LNCAP (cell line): ENCODE measurements around the gene CAMTA1.

Source experiments
- CTCF ChIP-seq: fragments of 450-650 bp; IDR thresholded peaks from 2 replicates; pipeline ENCODE4 v1.5.1; 2017; ENCODE audit warnings: mild to moderate bottlenecking

The CAMTA1 gene

DNA sequence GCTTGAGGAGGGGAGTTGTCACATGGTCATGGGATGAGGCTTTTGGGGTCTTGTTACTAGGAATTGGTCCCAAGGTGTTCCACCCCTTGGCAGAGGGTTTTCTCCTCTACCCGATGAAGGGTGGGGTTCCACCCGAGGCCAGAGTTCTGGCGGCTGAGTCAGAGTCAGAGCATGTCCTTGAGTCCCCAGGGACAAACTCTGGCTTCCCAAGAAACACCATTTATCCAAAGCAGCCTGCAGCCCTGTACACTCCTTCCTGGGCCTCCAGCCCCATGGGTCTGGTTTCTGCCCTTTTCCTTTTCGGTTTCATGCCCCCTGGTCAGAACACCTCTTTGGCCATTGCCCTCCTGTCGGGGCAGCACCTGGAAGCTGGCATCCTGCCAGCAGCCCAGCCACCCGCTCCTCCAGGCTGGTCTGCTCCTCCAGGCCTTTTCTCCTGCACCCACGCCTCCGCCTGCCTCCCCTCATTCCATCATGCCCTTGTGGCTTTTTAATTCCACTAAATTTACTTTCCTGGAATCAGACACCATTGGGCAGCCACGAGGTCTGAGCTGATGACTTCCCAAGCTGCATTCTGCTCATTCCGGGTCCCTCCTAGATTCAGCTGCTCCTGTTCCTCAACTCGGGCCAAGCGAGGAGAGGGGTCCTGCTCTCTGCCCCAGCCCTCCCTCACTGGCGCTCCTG lies 684.1 kb downstream of the CAMTA1 start:
- no peak for TF ChIP-seq CTCF

- no peak for TF ChIP-seq CTCF
Measured at GRCh38 chr1:7470904-7471638, 685.8 kb downstream of the CAMTA1 start.

- TF ChIP-seq CTCF = no peak
Measured at GRCh38 chr1:7471836-7472235, 686.6 kb downstream of the CAMTA1 start.

DNA sequence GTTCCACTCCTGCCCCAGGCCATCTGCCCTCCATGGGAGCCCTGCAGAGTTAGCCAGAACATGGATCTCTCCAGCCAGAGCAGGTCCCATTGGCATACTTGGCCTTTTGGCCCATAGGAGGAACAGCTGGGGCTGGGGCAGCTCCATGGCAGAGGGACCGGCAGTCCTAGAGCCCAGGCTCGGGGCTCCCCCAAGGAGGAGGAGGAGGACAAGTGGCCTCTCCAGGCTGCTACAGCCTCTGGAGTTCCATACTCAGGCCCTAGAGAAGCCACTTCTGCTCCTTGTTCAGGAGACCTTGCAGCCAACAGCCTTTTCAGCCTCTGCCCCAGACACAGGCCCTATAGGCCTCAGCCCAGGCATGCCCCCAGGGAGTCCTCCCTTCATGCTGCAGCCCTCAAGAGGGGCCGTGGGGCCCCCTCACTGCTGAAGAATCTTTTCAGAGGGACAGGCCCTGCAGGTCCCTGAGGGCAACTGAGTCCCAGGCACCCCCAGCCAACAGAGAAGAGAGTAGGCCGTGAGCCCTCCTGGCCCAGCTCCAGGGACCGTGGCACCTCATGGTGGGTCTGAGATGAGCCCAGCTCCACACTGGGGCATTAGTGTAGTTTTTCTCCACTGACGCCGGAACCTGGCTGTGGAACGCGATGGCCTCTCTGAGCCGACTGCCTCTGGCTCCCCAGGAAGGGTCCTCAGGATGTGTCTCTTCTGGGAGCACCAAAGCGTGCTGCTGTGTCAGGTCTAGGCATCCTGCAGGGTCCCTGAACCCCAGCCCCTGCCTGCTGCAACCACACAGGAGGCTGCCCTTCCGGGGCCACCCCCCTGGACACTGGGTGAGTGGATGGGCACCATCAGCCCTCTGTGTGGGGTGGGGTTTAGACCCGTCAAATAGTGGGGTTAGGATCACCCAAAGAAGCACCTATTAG lies 688.2 kb downstream of the CAMTA1 start:
- no peak for TF ChIP-seq CTCF

- TF ChIP-seq CTCF = no peak
Measured at GRCh38 chr1:7474143-7474490, 688.9 kb downstream of the CAMTA1 start.

GRCh38 chr1:7474786-7475502 lies 689.7 kb downstream of the CAMTA1 start:
- TF ChIP-seq CTCF = 0 out of 2 replicates have a peak, but pooled peaks have one; percentile 14

DNA sequence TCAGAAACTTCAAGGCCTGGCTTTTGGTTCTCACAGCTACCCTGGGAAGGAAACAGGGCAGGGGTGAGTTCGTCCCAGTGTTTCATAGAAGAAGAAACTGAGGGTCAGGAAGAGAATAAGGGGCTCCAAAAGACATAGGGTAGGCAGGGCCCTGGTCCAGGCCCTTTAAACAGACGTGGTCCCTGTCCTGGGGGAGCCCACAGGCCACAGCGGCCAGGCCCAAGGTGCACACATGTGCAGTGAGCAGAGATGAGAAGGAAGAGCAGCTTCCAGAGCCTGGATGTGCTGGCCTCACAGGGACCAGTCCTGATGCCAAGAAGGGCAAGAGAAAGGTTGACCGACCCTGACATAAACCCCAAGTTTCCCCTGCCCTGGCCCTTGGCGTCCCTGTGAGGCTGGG lies 690.4 kb downstream of the CAMTA1 start:
- no peak for TF ChIP-seq CTCF
